Measurements from ENCODE around the gene NSD1.

DNA sequence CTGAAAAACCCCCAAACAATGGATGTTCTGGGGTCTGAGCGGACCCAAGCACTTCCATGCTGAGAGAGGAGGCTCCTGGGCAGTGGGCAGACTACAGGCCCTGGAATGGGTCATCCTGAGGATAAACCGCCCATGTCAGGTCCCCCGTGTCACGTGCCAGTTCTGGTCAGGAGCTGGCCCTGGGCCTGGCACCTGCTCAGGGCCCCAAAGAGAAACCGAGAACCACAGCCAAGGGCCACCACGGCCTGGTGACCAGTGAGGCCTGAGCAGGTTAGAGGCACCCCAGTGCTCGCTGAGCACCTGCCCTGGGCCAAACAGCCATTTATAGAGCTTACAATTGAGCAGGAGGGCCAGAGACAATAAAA is 202.1 kb downstream of the NSD1 start:
- TF ChIP-seq, protein P1, sequence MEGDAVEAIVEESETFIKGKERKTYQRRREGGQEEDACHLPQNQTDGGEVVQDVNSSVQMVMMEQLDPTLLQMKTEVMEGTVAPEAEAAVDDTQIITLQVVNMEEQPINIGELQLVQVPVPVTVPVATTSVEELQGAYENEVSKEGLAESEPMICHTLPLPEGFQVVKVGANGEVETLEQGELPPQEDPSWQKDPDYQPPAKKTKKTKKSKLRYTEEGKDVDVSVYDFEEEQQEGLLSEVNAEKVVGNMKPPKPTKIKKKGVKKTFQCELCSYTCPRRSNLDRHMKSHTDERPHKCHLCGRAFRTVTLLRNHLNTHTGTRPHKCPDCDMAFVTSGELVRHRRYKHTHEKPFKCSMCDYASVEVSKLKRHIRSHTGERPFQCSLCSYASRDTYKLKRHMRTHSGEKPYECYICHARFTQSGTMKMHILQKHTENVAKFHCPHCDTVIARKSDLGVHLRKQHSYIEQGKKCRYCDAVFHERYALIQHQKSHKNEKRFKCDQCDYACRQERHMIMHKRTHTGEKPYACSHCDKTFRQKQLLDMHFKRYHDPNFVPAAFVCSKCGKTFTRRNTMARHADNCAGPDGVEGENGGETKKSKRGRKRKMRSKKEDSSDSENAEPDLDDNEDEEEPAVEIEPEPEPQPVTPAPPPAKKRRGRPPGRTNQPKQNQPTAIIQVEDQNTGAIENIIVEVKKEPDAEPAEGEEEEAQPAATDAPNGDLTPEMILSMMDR (conservative IDR thresholded peaks at IDR 0.05), result no peak
- TF ChIP-seq EZH2 (IDR thresholded peaks at IDR 0.05; ENCODE audit: low read depth), result no peak
